ENCODE measurements around the gene LGALSL. TPM values are rescaled to one million over a fixed set of nuclear protein-coding genes. Genes with fewer than 3 reads are reported as not detected.

LGALSL gene
- 10 to 100 TPM; 16.4 to 56.0 (median 33.5) TPM for total RNA-seq

GRCh38 chr2:64453770-64454385 is at the start of gene LGALSL:
Gene LGALSL, plus strand, starts transcription at chr2:64454162. Its CDS starts 384 bp downstream, at chr2:64454546.
- Histone ChIP-seq H3K4me1 (peaks cover 6 to 39% (median 16%) of the 10 kb centered on the region in 3 donors), H3K9me3 (no peaks in the 10 kb centered on the region), H3K4me3 (peak within 1 kb of the TSS; percentile 57 to 95 (median 90)), H3K27ac (peak within 1 kb of the TSS; percentile 94 to 97 (median 96)), H3K36me3 (peaks cover 0 to 29% (median 9%) of the 10 kb centered on the region in 3 donors), H3K27me3 (no peaks in the 10 kb centered on the region)
- WGBS, 2 donors: 0 to 4% methylated on average over 2 to 5 of the region's 52 CpGs
- TF ChIP-seq CTCF (IDR thresholded peaks at IDR 0.05) (no peak), POLR2A (IDR thresholded peaks at IDR 0.05) (peak in 2 of 4 donors; percentile 64 to 73)
- intact Hi-C loops (cut with DNase I): no loop called here
- no peak for DNase-seq

GRCh38 chr2:64404743-64405142 is 49.2 kb upstream of the LGALSL start:
- TF ChIP-seq CTCF (IDR thresholded peaks at IDR 0.05): no peak
- TF ChIP-seq POLR2A (IDR thresholded peaks at IDR 0.05): no peak
- H3K9me3 ChIP-seq: no peaks in the 10 kb centered on the region
- WGBS, 2 donors: 51 to 54% methylated on average over 9 of the region's 9 CpGs
- no peak for DNase-seq
- H3K4me1 ChIP-seq: peaks cover 31 to 72% (median 54%) of the 10 kb centered on the region in 3 donors
- H3K4me3 ChIP-seq: no peak overlapping the region
- H3K36me3 ChIP-seq: no peaks in the 10 kb centered on the region
- no peaks in the 10 kb centered on the region for H3K27me3 ChIP-seq
- peak overlapping the region; percentile 68 to 84 (median 79) for H3K27ac ChIP-seq
- intact Hi-C loops (cut with DNase I): no loop called here

GRCh38 chr2:64405581-64406406 is 48.2 kb upstream of the LGALSL start:
- H3K27ac ChIP-seq: peak overlapping the region; percentile 15 to 84 (median 79)
- no peaks in the 10 kb centered on the region for H3K27me3 ChIP-seq
- H3K9me3 ChIP-seq: no peaks in the 10 kb centered on the region
- intact Hi-C loops (cut with DNase I): no loop called here
- TF ChIP-seq CTCF (IDR thresholded peaks at IDR 0.05) (no peak), POLR2A (IDR thresholded peaks at IDR 0.05) (no peak)
- H3K4me3 ChIP-seq: no peak overlapping the region
- DNase-seq: no peak
- H3K4me1 ChIP-seq: peaks cover 31 to 62% (median 50%) of the 10 kb centered on the region in 3 donors
- WGBS, 2 donors: 60 to 65% methylated on average over 11 of the region's 11 CpGs
- H3K36me3 ChIP-seq: no peaks in the 10 kb centered on the region

GRCh38 chr2:64406407-64406774 is 47.6 kb upstream of the LGALSL start:
- Histone ChIP-seq H3K27ac (peak overlapping the region in 2 of 4 donors; percentile 78 to 84), H3K4me3 (no peak overlapping the region), H3K36me3 (no peaks in the 10 kb centered on the region), H3K4me1 (peaks cover 31 to 56% (median 44%) of the 10 kb centered on the region in 3 donors), H3K27me3 (no peaks in the 10 kb centered on the region), H3K9me3 (no peaks in the 10 kb centered on the region)
- intact Hi-C loops (cut with DNase I): no loop called here
- DNase-seq: no peak
- WGBS, 2 donors: 73 to 82% methylated on average over 2 of the region's 2 CpGs
- TF ChIP-seq POLR2A (IDR thresholded peaks at IDR 0.05) (no peak), CTCF (IDR thresholded peaks at IDR 0.05) (no peak)

GRCh38 chr2:64408031-64408430 is 45.9 kb upstream of the LGALSL start:
- intact Hi-C loops (cut with DNase I): no loop called here
- Histone ChIP-seq H3K27ac (no peak overlapping the region), H3K4me3 (no peak overlapping the region), H3K4me1 (peaks cover 27 to 39% (median 33%) of the 10 kb centered on the region in 3 donors), H3K27me3 (no peaks in the 10 kb centered on the region), H3K36me3 (no peaks in the 10 kb centered on the region), H3K9me3 (no peaks in the 10 kb centered on the region)
- WGBS, 2 donors: 97 to 100% methylated on average over 3 of the region's 3 CpGs
- TF ChIP-seq POLR2A (IDR thresholded peaks at IDR 0.05) (no peak), CTCF (IDR thresholded peaks at IDR 0.05) (no peak)
- no peak for DNase-seq

Measured in esophagus squamous epithelium (tissue), 5 donors.